Keratinocyte (primary cell): ENCODE measurements around the gene NPS.

ENCODE experiments used
- CTCF ChIP-seq, 3 experiments: IDR thresholded peaks in 1 of 3; conservative IDR thresholded peaks in 1 of 3; optimal IDR thresholded peaks in 1 of 3; 2 replicates in 2 of 3; 3 replicates in 1 of 3; pipeline versions ENCODE3 to v1.5.1; 2011; ENCODE audit warnings: low read length in 3 of 3, mild to moderate bottlenecking in 3 of 3, moderate library complexity in 2 of 3, control low read depth in 1 of 3, inconsistent platforms in 1 of 3; ENCODE audit not compliant: insufficient read depth in 2 of 3; ENCODE audit errors: extremely low read depth in 1 of 3
- EZH2 ChIP-seq: IDR thresholded peaks from one replicate; pipeline ENCODE4 v1.6.1; 2012; ENCODE audit warnings: inconsistent platforms, mild to moderate bottlenecking, low read length, moderate library complexity

- TF ChIP-seq CTCF (optimal IDR thresholded peaks at IDR 0.05 in 1 of 3, IDR thresholded peaks at IDR 0.05 in 1 of 3, conservative IDR thresholded peaks at IDR 0.05 in 1 of 3; ENCODE audit: extremely low read depth in 1 of 3, insufficient read depth in 2 of 3, low read length in 3 of 3) (no peak), EZH2 (no peak)
Measured at GRCh38 chr10:127527891-127528290, 21.2 kb upstream of the NPS start.
